ENCODE measurements around the gene BEST1. TPM values are rescaled to one million over a fixed set of nuclear protein-coding genes. Genes with fewer than 3 reads are reported as not detected.
A peak's percentile ranks its signal among the peaks of the same experiment; 100 is the strongest.

BEST1 gene
- polyA plus RNA-seq, 2 of the 4 experiments (the other 2 are of a cell fraction), result 1.2 to 1.9 TPM

DNA sequence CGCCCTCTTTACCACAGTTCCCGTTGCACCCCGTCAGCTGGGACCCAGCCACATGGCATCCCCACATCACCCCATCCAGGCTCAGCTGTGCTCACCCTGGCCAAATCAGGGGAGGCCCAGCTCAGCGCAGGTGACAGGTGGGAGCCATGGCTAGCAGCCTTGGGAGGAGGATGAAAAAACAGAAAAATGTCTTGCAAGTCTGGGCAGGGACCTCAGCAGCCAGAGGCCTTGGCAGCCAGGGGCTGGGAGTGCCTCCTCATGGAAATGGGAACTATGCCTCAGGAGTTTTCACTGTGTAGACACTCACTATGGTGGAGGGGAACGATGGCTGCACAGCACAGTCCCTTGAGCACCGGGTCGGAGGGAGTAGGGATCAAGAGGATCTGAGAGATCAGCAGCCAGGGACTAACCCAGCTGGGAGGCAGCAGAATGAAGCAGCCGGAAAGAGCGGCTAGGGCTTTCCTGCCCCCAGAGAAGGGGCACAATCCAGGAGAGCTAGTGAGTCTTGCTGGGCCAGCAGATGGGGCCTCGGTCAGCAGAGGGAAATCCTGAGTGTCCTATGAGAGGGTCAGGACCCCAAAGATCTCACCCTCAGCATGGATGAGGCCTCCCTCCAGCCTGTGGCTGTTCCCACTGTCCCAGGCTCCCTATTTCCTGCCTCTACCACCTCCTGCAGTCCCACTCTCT is 23.5 kb downstream of the BEST1 start:
- ATAC-seq, result no peak
- H3K9me3 ChIP-seq, result no peaks in the 10 kb centered on the region
- peak overlapping the region; percentile 67 for H3K4me2 ChIP-seq
- FAIRE-seq, result no peak
- POLR2A ChIA-PET, result interaction anchor here (1.4 to 8.1 kb wide), 3 partner anchors 11 to 52 kb away, joined by 7 to 75 read pairs (median 66); no protein-coding TSS in a partner anchor
- peaks cover 91% of the 10 kb centered on the region for H3K4me1 ChIP-seq
- WGBS (ENCODE audit: missing lambda C conversion rate), result 96% methylated on average over 10 of the region's 10 CpGs
- CTCF ChIA-PET, result interaction anchor here (1.0 to 12.9 kb wide), 6 partner anchors 12 to 107 kb away, joined by 3 to 92 read pairs (median 13); no protein-coding TSS in a partner anchor
- no peak overlapping the region for H3K4me3 ChIP-seq
- DNase-seq (ENCODE audit: low read depth in 1 of 2, low spot score in 1 of 2), result no peak
- H3K27ac ChIP-seq, result peak overlapping the region; percentile 97 to 99
- TF ChIP-seq GATA3 (IDR thresholded peaks at IDR 0.05; ENCODE audit: borderline replicate concordance) (no peak), ESRRA (IDR thresholded peaks at IDR 0.05; ENCODE audit: borderline replicate concordance, low read length) (no peak), NR3C1 (IDR thresholded peaks at IDR 0.05) (no peak), MAFK (IDR thresholded peaks at IDR 0.05; ENCODE audit: partially characterized antibody) (no peak), PHF8 (IDR thresholded peaks at IDR 0.05; ENCODE audit: borderline replicate concordance, low read depth) (no peak), BHLHE40 (IDR thresholded peaks at IDR 0.05; ENCODE audit: low read depth, low read length) (no peak), SMC3 (IDR thresholded peaks at IDR 0.05) (no peak)
- TF ChIP-seq, protein P1, sequence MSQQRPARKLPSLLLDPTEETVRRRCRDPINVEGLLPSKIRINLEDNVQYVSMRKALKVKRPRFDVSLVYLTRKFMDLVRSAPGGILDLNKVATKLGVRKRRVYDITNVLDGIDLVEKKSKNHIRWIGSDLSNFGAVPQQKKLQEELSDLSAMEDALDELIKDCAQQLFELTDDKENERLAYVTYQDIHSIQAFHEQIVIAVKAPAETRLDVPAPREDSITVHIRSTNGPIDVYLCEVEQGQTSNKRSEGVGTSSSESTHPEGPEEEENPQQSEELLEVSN (IDR thresholded peaks at IDR 0.05; ENCODE audit: borderline replicate concordance, low read depth), result no peak
- TF ChIP-seq, protein P2, sequence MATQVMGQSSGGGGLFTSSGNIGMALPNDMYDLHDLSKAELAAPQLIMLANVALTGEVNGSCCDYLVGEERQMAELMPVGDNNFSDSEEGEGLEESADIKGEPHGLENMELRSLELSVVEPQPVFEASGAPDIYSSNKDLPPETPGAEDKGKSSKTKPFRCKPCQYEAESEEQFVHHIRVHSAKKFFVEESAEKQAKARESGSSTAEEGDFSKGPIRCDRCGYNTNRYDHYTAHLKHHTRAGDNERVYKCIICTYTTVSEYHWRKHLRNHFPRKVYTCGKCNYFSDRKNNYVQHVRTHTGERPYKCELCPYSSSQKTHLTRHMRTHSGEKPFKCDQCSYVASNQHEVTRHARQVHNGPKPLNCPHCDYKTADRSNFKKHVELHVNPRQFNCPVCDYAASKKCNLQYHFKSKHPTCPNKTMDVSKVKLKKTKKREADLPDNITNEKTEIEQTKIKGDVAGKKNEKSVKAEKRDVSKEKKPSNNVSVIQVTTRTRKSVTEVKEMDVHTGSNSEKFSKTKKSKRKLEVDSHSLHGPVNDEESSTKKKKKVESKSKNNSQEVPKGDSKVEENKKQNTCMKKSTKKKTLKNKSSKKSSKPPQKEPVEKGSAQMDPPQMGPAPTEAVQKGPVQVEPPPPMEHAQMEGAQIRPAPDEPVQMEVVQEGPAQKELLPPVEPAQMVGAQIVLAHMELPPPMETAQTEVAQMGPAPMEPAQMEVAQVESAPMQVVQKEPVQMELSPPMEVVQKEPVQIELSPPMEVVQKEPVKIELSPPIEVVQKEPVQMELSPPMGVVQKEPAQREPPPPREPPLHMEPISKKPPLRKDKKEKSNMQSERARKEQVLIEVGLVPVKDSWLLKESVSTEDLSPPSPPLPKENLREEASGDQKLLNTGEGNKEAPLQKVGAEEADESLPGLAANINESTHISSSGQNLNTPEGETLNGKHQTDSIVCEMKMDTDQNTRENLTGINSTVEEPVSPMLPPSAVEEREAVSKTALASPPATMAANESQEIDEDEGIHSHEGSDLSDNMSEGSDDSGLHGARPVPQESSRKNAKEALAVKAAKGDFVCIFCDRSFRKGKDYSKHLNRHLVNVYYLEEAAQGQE (IDR thresholded peaks at IDR 0.05), result no peak
- TF ChIP-seq, protein P3, sequence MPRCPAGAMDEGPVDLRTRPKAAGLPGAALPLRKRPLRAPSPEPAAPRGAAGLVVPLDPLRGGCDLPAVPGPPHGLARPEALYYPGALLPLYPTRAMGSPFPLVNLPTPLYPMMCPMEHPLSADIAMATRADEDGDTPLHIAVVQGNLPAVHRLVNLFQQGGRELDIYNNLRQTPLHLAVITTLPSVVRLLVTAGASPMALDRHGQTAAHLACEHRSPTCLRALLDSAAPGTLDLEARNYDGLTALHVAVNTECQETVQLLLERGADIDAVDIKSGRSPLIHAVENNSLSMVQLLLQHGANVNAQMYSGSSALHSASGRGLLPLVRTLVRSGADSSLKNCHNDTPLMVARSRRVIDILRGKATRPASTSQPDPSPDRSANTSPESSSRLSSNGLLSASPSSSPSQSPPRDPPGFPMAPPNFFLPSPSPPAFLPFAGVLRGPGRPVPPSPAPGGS (IDR thresholded peaks at IDR 0.05), result no peak

DNA sequence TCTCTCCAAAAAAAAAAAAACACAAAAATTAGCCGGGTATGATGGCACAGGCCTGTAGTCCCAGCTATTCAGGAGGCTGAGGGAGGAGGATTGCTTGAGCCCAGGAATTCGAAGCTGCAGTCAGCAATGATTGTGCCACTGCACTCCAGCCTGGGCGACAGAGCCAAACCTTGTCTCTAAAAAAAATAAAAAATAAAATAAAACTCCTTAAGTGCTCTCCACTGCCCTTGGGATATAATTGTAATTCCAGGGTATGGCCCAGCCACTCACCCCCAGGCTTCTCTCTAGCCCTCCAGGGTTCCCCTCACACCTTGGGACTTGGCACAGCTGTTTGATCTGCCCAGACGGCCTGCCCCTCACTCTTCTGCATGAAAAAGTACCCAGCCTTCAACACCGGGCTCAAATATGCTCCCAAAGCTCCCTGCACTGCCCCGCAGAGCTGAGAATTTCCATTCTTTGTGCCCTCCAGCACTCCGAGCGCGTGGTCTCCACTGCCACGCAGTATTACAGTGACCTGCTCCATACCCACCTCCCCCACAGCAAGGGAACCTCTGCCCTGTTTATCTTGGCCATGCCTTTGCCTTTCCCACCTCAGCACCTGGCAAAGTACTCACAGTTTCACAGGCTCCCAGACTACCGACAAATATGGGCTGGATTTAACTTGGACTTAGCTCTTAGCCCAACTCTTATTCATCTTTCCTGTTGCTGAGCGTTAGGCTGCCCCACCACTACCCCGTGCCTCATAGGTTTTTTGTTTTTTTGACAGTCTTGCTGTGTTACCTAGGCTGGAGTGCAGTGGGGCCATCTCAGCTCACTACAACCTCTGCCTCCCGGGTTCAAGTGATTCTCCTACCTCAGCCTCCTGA is 24.8 kb downstream of the BEST1 start:
- Histone ChIP-seq H3K4me1 (peaks cover 84% of the 10 kb centered on the region), H3K4me2 (peak overlapping the region; percentile 22), H3K27ac (peak overlapping the region; percentile 97 to 99), H3K9me3 (no peaks in the 10 kb centered on the region), H3K4me3 (no peak overlapping the region)
- DNase-seq (ENCODE audit: low read depth in 1 of 2, low spot score in 1 of 2) (peak in 1 of 2 experiments; percentile 39), FAIRE-seq (no peak), ATAC-seq (no peak)
- ChIA-PET POLR2A (no interaction called here), CTCF (interaction anchor here (0.8 to 12.9 kb wide), 6 partner anchors 19 to 107 kb away, joined by 3 to 92 read pairs (median 4); no protein-coding TSS in a partner anchor)
- 66% methylated on average over 14 of the region's 14 CpGs for WGBS (ENCODE audit: missing lambda C conversion rate)
- no peak for TF ChIP-seq KDM1A (IDR thresholded peaks at IDR 0.05; ENCODE audit: low read depth)
- TF ChIP-seq RAD21 (conservative IDR thresholded peaks at IDR 0.05 in 1 of 2, IDR thresholded peaks at IDR 0.05 in 1 of 2), result no peak
- TF ChIP-seq, protein P4, sequence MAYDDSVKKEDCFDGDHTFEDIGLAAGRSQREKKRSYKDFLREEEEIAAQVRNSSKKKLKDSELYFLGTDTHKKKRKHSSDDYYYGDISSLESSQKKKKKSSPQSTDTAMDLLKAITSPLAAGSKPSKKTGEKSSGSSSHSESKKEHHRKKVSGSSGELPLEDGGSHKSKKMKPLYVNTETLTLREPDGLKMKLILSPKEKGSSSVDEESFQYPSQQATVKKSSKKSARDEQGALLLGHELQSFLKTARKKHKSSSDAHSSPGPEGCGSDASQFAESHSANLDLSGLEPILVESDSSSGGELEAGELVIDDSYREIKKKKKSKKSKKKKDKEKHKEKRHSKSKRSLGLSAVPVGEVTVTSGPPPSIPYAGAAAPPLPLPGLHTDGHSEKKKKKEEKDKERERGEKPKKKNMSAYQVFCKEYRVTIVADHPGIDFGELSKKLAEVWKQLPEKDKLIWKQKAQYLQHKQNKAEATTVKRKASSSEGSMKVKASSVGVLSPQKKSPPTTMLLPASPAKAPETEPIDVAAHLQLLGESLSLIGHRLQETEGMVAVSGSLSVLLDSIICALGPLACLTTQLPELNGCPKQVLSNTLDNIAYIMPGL (CRISPR knock-in tag; IDR thresholded peaks at IDR 0.05; ENCODE audit: borderline replicate concordance), result no peak
- TF ChIP-seq FOSL2 (IDR thresholded peaks at IDR 0.05), result no peak
- TF ChIP-seq FOSL2 (CRISPR knock-in tag; IDR thresholded peaks at IDR 0.05), result no peak
- no peak for TF ChIP-seq EP300 (IDR thresholded peaks at IDR 0.05)
- no peak for TF ChIP-seq JUNB (IDR thresholded peaks at IDR 0.05)
- TF ChIP-seq, protein P5, sequence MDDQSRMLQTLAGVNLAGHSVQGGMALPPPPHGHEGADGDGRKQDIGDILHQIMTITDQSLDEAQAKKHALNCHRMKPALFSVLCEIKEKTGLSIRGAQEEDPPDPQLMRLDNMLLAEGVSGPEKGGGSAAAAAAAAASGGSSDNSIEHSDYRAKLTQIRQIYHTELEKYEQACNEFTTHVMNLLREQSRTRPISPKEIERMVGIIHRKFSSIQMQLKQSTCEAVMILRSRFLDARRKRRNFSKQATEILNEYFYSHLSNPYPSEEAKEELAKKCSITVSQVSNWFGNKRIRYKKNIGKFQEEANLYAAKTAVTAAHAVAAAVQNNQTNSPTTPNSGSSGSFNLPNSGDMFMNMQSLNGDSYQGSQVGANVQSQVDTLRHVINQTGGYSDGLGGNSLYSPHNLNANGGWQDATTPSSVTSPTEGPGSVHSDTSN (IDR thresholded peaks at IDR 0.05), result no peak
- no peak for TF ChIP-seq ZC3H11A (IDR thresholded peaks at IDR 0.05)
- TF ChIP-seq GATA3 (IDR thresholded peaks at IDR 0.05; ENCODE audit: borderline replicate concordance), result no peak

All from A549 (cell line).